Measurements from ENCODE around the gene FRMD4B. TPM values are rescaled to one million over a fixed set of nuclear protein-coding genes. Genes with fewer than 3 reads are reported as not detected.

FRMD4B gene
- total RNA-seq, 1 donor from 2014 or later, result 10.8 TPM

GRCh38 chr3:69232482-69232881 lies 153.4 kb downstream of the FRMD4B start:
- DNase-seq (ENCODE audit: low spot score), result no peak
- intact Hi-C loops (cut with DNase I), result no loop called here

DNA sequence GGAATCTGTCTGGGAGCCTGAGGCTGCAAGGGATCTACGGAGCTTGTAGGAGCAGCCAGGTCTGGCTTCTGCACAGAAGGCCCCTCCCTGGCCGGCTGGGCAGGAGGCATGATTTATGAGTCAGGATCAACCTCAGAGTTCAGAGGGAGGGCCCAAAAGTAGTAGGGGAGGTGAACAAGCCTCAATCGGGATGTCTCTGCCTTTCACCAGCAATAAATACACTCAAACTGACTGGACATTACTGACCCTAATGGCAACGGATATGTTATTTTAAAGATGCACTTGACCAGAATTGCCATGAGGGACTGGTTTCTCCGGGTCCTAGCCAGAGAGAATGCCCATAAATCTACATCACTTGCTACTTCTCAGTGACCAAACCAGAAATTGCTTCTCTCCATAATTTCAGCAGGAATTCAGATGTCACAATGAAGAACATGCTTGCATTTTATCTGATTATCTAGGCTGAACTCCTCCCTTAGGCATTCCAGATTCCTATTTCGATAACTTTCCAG lies 153.9 kb downstream of the FRMD4B start:
- no peak for DNase-seq (ENCODE audit: low spot score)
- intact Hi-C loops (cut with DNase I), result no loop called here

GRCh38 chr3:69226071-69226470 lies 159.8 kb downstream of the FRMD4B start:
- intact Hi-C loops (cut with DNase I), result no loop called here

GRCh38 chr3:69219101-69219708 lies 166.7 kb downstream of the FRMD4B start:
- DNase-seq (ENCODE audit: low spot score), result no peak
- intact Hi-C loops (cut with DNase I), result no loop called here

More at GRCh38 chr3:69226071-69226470, 159.8 kb downstream of the FRMD4B start:
- DNase-seq (ENCODE audit: low spot score), result no peak

- DNase-seq (ENCODE audit: low spot score), result no peak
- intact Hi-C loops (cut with DNase I), result no loop called here
These were observed 167.8 kb downstream of the FRMD4B start for GRCh38 chr3:69218079-69218478.

GRCh38 chr3:69216981-69217380 lies 168.9 kb downstream of the FRMD4B start:
- intact Hi-C loops (cut with DNase I), result no loop called here
- DNase-seq (ENCODE audit: low spot score), result no peak

GRCh38 chr3:69214241-69214640 lies 171.6 kb downstream of the FRMD4B start:
- no peak for DNase-seq (ENCODE audit: low spot score)
- intact Hi-C loops (cut with DNase I), result no loop called here

DNA sequence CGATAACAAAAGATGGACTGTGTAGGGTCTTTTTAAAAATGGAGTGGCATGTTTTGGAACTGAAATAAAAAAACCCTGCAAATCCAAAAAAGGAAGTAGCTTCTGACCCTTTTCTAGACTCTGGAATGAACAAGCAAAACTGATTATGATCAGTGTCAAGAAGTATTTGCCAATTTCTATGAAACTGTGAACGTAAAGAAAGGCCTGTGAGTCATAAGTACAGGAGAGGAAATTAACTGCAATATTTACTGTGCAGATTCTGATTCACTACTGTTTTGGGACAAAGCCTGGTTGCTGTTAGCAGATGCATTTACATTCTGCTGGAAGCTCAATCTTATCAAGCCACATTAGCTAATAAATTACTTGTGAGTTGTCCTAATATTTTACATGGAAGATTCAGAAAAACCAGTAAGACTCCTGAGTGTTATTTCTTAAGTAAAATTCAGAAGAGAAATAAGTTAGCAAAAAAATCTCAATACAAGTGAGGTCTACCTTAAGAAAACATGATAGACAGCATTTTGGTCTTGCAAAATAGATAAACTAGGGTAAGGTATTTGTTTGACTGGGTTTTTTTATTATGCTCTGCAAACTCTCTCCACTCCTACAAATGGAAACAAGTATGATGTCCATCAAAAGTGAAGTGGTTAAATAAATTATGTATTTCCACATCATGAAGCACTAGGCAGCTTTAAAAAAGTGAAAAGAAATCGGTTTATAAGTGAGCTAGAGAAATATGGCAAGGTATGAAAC lies 173.3 kb downstream of the FRMD4B start:
- DNase-seq (ENCODE audit: low spot score), result no peak
- intact Hi-C loops (cut with DNase I), result no loop called here

DNA sequence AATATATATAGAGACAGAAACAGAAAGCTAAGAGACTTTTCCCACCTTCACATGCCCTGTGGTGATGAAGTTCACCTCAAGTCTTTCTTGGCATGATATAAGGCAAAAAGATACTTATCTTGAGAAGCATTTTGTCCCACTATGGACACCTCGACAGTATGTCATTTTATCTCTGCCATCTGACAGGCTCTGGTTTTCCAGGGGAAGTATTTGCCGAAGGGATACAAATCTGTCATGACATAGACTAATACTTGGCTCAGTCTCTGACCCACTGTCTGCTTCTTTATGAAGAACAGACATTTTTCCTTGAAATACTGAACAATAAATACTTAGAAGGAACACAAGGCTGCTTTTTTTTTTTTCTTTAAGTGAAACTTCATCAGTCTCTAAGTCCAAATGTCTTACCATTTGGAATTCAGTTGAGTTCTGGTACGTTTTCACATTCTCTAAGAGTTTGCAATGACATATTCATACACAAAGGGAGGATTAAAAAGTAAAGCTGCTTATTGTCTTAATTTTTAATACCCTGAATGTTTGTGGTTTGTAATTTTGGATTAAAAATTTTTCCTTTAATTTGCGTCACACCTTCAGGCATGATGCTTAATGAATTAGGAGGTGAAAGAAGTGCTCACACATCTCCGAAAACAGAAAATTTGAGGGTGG lies 175.7 kb downstream of the FRMD4B start:
- intact Hi-C loops (cut with DNase I), result no loop called here
- DNase-seq (ENCODE audit: low spot score), result no peak

DNA sequence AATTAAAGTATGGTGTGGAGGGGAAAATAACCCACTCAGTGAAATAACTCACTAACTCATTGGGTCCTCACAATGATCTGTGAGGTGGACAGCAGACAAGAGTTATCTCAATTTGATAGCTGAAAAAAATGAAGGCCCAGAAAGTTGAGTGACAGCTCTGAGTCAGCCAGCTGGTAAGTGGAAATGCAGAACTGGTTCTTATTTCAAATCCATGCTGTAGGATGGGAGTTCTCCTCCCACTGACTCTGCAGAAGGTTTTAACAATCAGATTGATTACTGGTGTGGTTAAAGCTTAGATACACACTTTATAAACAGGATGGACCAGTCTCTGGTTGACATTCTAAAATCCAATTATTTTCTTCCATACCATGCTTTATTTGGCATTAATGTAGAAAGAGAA lies 176.5 kb downstream of the FRMD4B start:
- DNase-seq (ENCODE audit: low spot score), result no peak
- intact Hi-C loops (cut with DNase I), result no loop called here

- DNase-seq (ENCODE audit: low spot score), result no peak
- intact Hi-C loops (cut with DNase I), result no loop called here
These were observed 178.9 kb downstream of the FRMD4B start for GRCh38 chr3:69207031-69207430.

DNA sequence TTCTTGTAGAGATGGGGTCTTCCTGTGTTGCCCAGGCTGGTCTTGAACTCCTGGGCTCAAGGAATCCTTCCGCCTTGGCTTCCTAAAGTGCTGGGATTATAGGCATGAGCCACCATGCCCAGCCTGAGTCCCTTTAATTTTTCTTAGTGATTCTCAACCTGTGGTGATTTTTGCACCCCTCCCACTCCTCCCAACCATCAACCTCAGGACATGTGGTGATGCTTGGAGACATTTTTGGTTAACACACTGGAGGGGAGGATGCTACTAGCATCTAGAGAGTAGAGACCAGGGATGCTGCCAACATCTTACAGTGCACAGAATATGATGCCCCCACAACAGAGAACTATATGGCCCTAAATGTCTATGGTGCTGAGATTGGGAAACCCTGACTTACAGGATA lies 180.5 kb downstream of the FRMD4B start:
- intact Hi-C loops (cut with DNase I), result no loop called here

GRCh38 chr3:69204315-69204957 lies 181.5 kb downstream of the FRMD4B start:
- no peak for DNase-seq (ENCODE audit: low spot score)
- intact Hi-C loops (cut with DNase I), result no loop called here

More for the DNA sequence above, 180.5 kb downstream of the FRMD4B start:
- no peak for DNase-seq (ENCODE audit: low spot score)

DNA sequence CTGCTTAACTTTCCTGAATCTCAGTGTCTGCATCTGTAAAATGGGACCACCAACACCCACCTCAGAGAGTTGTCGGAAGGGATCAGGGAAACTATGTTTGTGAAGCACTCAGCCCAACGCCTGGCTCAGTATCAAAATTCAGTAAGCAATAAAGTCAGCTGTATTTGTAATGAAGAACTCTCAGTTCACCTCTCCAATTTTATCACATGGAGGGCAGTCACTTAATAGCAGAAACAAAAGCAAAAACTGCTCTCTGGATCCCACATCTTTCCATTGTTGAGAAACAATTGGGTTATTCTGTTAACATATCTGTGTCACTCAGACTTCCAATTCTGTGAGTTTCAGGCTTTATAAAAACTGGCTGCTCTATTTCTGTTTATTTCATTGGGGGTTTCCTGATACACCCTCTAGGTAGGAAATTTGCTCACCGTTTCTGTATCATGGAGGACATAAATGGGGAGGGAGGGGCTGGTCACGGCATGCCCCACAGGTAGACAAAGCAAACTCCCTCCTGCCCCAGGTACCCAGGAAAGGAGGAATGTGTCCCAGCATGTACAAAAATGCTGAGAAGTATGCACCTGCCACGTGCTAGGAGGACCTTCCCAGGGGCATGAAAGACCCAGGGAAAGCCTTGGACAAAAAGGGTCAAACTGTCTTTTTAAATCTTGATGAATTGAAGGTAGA lies 182.1 kb downstream of the FRMD4B start:
- DNase-seq (ENCODE audit: low spot score), result no peak
- intact Hi-C loops (cut with DNase I), result no loop called here

GRCh38 chr3:69201658-69202057 lies 184.2 kb downstream of the FRMD4B start:
- DNase-seq (ENCODE audit: low spot score), result no peak
- intact Hi-C loops (cut with DNase I), result no loop called here

DNA sequence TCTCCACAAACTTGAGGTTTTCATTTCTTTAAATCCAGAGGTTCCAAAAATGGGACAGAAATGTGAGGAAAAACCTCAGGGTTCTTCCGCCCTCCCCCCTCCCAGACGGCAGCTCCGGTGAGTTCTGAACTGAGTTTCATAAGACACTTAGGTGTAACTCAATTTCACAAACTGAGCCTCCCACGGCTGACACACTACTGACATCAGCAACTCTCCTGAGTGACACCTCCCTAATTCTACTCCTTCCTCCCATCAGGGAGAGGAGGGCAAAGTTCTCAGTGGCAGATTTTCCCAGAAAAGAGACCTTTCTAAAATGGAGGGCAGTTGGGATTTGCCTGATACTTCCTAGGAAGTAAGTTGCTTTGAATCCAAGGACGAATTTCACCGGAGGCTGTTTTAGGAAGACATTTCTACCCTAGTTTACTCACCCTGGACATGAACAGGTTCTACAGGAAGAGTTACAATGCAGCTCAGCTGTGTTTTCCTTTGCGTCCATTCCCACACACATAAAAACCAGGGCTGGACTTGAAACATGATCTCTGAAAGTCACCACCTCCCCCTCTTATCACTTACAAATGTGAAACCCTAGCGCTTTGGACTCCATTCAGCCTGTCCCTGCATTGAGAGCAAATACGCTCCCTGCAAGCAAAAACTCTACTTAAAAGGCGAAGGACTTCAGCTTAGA lies 185.4 kb downstream of the FRMD4B start:
- intact Hi-C loops (cut with DNase I), result no loop called here
- DNase-seq (ENCODE audit: low spot score), result no peak

GRCh38 chr3:69199942-69200341 lies 185.9 kb downstream of the FRMD4B start:
- intact Hi-C loops (cut with DNase I), result no loop called here
- no peak for DNase-seq (ENCODE audit: low spot score)

- no peak for DNase-seq (ENCODE audit: low spot score)
- intact Hi-C loops (cut with DNase I), result no loop called here
These were observed 187.9 kb downstream of the FRMD4B start for GRCh38 chr3:69197922-69198530.

GRCh38 chr3:69197455-69197854 lies 188.4 kb downstream of the FRMD4B start:
- no peak for DNase-seq (ENCODE audit: low spot score)
- intact Hi-C loops (cut with DNase I), result no loop called here

Measured in cardiac septum (tissue), 1 donor.